Activated naive CD4-positive, alpha-beta T cell treated with anti-CD3 and anti-CD28 coated beads for 36 hours (primary cell): ENCODE results near the gene ZNF808. TPM values are rescaled to one million over a fixed set of nuclear protein-coding genes. Genes with fewer than 3 reads are reported as not detected.
"Not testable (repeated sequence)": the region's sequence is repeated elsewhere in the genome, so short reads cannot be mapped to it uniquely, and the experiment has no call there.

Experiments
- CTCF ChIA-PET: fragments of 350-600 bp; sonication (Branson Sonifier 250); formaldehyde crosslinking; loops from one replicate; lab custom pipeline; 2021; ENCODE audit warnings: antibody characterized with exemption; lab: Charles Lee
- DNase-seq: peaks from one replicate; pipeline ENCODE4 v3.0.0-alpha.2; 2020
- H3K27ac Mint-ChIP-seq: one replicate; pipeline ENCODE4 v1.8.0; 2021; ENCODE audit warnings: mild to moderate bottlenecking, mixed read lengths
- H3K27me3 Mint-ChIP-seq: one replicate; pipeline ENCODE4 v1.8.0; 2021; ENCODE audit warnings: low read depth, mixed read lengths
- H3K36me3 Mint-ChIP-seq: one replicate; pipeline ENCODE4 v1.8.0; 2021; ENCODE audit warnings: low read depth, mixed read lengths
- H3K4me1 Mint-ChIP-seq: one replicate; pipeline ENCODE4 v1.8.0; 2021; ENCODE audit warnings: low read depth, mixed read lengths
- H3K4me3 Mint-ChIP-seq: one replicate; pipeline ENCODE4 v1.8.0; 2021; ENCODE audit warnings: mild to moderate bottlenecking, moderate library complexity, mixed read lengths
- H3K9me3 Mint-ChIP-seq: one replicate; pipeline ENCODE4 v1.8.0; 2021; ENCODE audit warnings: mixed read lengths
- intact Hi-C: fragments of 100-400 bp; cut with micrococcal nuclease; formaldehyde crosslinking; loops from one replicate; pipeline ENCODE4 v1.15.1; 2023
- total RNA-seq, 2 experiments: library from RNA; stranded (reverse); gene quantifications; one replicate each; pipeline ENCODE4 v1.2.3, GENCODE V29; 2021

The ZNF808 gene
- total RNA-seq, 2 experiments from 2014 or later = 19.1 to 20.1 TPM

- peaks cover 31% of the 10 kb centered on the region for H3K4me1 Mint-ChIP-seq
Observed at GRCh38 chr19:52541176-52541575, 13.7 kb downstream of the ZNF808 start.

GRCh38 chr19:52541608-52542007 lies 14.1 kb downstream of the ZNF808 start:
- Mint-ChIP-seq H3K36me3 (peaks cover 80% of the 10 kb centered on the region), H3K9me3 (peaks cover 38% of the 10 kb centered on the region), H3K4me3 (no peak overlapping the region), H3K27me3 (no peaks in the 10 kb centered on the region), H3K4me1 (peaks cover 26% of the 10 kb centered on the region), H3K27ac (no peak overlapping the region)
- CTCF ChIA-PET = no interaction called here
- intact Hi-C loops = no loop called here
- DNase-seq = no peak

More at GRCh38 chr19:52541176-52541575, 13.7 kb downstream of the ZNF808 start:
- H3K27ac Mint-ChIP-seq, H3K27me3 Mint-ChIP-seq, DNase-seq, intact Hi-C loops, CTCF ChIA-PET, H3K4me3 Mint-ChIP-seq: not testable (repeated sequence)
- peaks cover 38% of the 10 kb centered on the region for H3K9me3 Mint-ChIP-seq
- peaks cover 78% of the 10 kb centered on the region for H3K36me3 Mint-ChIP-seq

- CTCF ChIA-PET = interaction anchor here (0.6 to 0.7 kb wide), 2 partner anchors 46 to 546 kb away, joined by 3 to 4 read pairs; no protein-coding TSS in a partner anchor
- H3K4me3 Mint-ChIP-seq, intact Hi-C loops, H3K27me3 Mint-ChIP-seq, DNase-seq: not testable (repeated sequence)
- H3K4me1 Mint-ChIP-seq = peaks cover 18% of the 10 kb centered on the region
- peaks cover 35% of the 10 kb centered on the region for H3K9me3 Mint-ChIP-seq
- H3K36me3 Mint-ChIP-seq = peaks cover 81% of the 10 kb centered on the region
- peak overlapping the region; percentile 46 for H3K27ac Mint-ChIP-seq
Observed at GRCh38 chr19:52542541-52542940, 15.1 kb downstream of the ZNF808 start.

- no peaks in the 10 kb centered on the region for H3K27me3 Mint-ChIP-seq
- intact Hi-C loops = loop anchor here (1.0 kb wide), 1 partner anchor 27 kb away; the partner anchor contains the start of gene ZNF701
- H3K4me1 Mint-ChIP-seq = peaks cover 18% of the 10 kb centered on the region
- peak overlapping the region; percentile 46 for H3K27ac Mint-ChIP-seq
- H3K9me3 Mint-ChIP-seq = peaks cover 35% of the 10 kb centered on the region
- DNase-seq = peak; percentile 64
- peaks cover 87% of the 10 kb centered on the region for H3K36me3 Mint-ChIP-seq
- no peak overlapping the region for H3K4me3 Mint-ChIP-seq
- CTCF ChIA-PET = interaction anchor here (0.6 to 0.7 kb wide), 2 partner anchors 45 to 546 kb away, joined by 3 to 4 read pairs; no protein-coding TSS in a partner anchor
Observed at GRCh38 chr19:52542984-52543664, 15.7 kb downstream of the ZNF808 start.

GRCh38 chr19:52554216-52554971 lies 26.9 kb downstream of the ZNF808 start:
- peaks cover 89% of the 10 kb centered on the region for H3K36me3 Mint-ChIP-seq
- intact Hi-C loops = no loop called here
- no peak for DNase-seq
- peaks cover 64% of the 10 kb centered on the region for H3K9me3 Mint-ChIP-seq
- H3K27ac Mint-ChIP-seq = no peak overlapping the region
- no peaks in the 10 kb centered on the region for H3K4me1 Mint-ChIP-seq
- H3K4me3 Mint-ChIP-seq = no peak overlapping the region
- H3K27me3 Mint-ChIP-seq = no peaks in the 10 kb centered on the region
- CTCF ChIA-PET = no interaction called here

GRCh38 chr19:52557231-52557995 lies 29.9 kb downstream of the ZNF808 start:
- DNase-seq = no peak
- Mint-ChIP-seq H3K4me1 (no peaks in the 10 kb centered on the region), H3K27me3 (no peaks in the 10 kb centered on the region), H3K9me3 (peaks cover 73% of the 10 kb centered on the region), H3K4me3 (no peak overlapping the region), H3K27ac (no peak overlapping the region), H3K36me3 (peaks cover 85% of the 10 kb centered on the region)
- CTCF ChIA-PET = no interaction called here
- intact Hi-C loops = no loop called here

- H3K4me1 Mint-ChIP-seq, H3K4me3 Mint-ChIP-seq, H3K27me3 Mint-ChIP-seq, DNase-seq, H3K27ac Mint-ChIP-seq, CTCF ChIA-PET, intact Hi-C loops: not testable (repeated sequence)
- Mint-ChIP-seq H3K36me3 (peaks cover 84% of the 10 kb centered on the region), H3K9me3 (peaks cover 71% of the 10 kb centered on the region)
Observed at GRCh38 chr19:52558732-52559445, 31.4 kb downstream of the ZNF808 start.

- H3K36me3 Mint-ChIP-seq = peaks cover 74% of the 10 kb centered on the region
- CTCF ChIA-PET = interaction anchor here (0.7 kb wide), 1 partner anchor 36 kb away, joined by 3 read pairs; no protein-coding TSS in a partner anchor
- intact Hi-C loops, H3K4me3 Mint-ChIP-seq, DNase-seq, H3K27me3 Mint-ChIP-seq, H3K27ac Mint-ChIP-seq, H3K4me1 Mint-ChIP-seq: not testable (repeated sequence)
- peaks cover 67% of the 10 kb centered on the region for H3K9me3 Mint-ChIP-seq
Observed at GRCh38 chr19:52561611-52562010, 34.1 kb downstream of the ZNF808 start.

GRCh38 chr19:52566121-52566520 lies 38.7 kb downstream of the ZNF808 start:
- intact Hi-C loops = no loop called here
- Mint-ChIP-seq H3K27ac (no peak overlapping the region), H3K4me3 (no peak overlapping the region), H3K27me3 (no peaks in the 10 kb centered on the region), H3K4me1 (peaks cover 14% of the 10 kb centered on the region), H3K36me3 (peaks cover 51% of the 10 kb centered on the region), H3K9me3 (peaks cover 50% of the 10 kb centered on the region)
- CTCF ChIA-PET = interaction anchor here (0.6 kb wide), 1 partner anchor 60 kb away, joined by 4 read pairs; no protein-coding TSS in a partner anchor
- DNase-seq = no peak

- no peak for DNase-seq
- CTCF ChIA-PET = no interaction called here
- Mint-ChIP-seq H3K4me3 (no peak overlapping the region), H3K4me1 (peaks cover 19% of the 10 kb centered on the region), H3K27ac (no peak overlapping the region), H3K9me3 (peaks cover 49% of the 10 kb centered on the region), H3K27me3 (no peaks in the 10 kb centered on the region), H3K36me3 (peaks cover 51% of the 10 kb centered on the region)
- intact Hi-C loops = no loop called here
Observed at GRCh38 chr19:52566588-52566987, 39.1 kb downstream of the ZNF808 start.

- no peak overlapping the region for H3K4me3 Mint-ChIP-seq
- no peaks in the 10 kb centered on the region for H3K27me3 Mint-ChIP-seq
- peaks cover 54% of the 10 kb centered on the region for H3K36me3 Mint-ChIP-seq
- DNase-seq = no peak
- peaks cover 47% of the 10 kb centered on the region for H3K9me3 Mint-ChIP-seq
- CTCF ChIA-PET = no interaction called here
- intact Hi-C loops = no loop called here
- H3K27ac Mint-ChIP-seq = no peak overlapping the region
- peaks cover 27% of the 10 kb centered on the region for H3K4me1 Mint-ChIP-seq
Observed at GRCh38 chr19:52567921-52568320, 40.5 kb downstream of the ZNF808 start.
